Lower leg skin (tissue), 4 donors: Measurements from ENCODE around the gene BABAM2. TPM values are rescaled to one million over a fixed set of nuclear protein-coding genes. Genes with fewer than 3 reads are reported as not detected.
"Not testable (repeated sequence)": the region's sequence is repeated elsewhere in the genome, so short reads cannot be mapped to it uniquely, and the experiment has no call there.

Experiments used
- DNase-seq, 2 donors: peaks; one replicate each; pipeline ENCODE4 v3.0.0-alpha.2; 2019; ENCODE audit warnings: low spot score in 2 of 2
- H3K4me3 ChIP-seq: fragments of 200-600 bp; sonication (generic); 2 replicates; pipeline ENCODE4 v1.5.1; 2017; ENCODE audit warnings: mild to moderate bottlenecking, low read depth; ENCODE audit not compliant: poor library complexity, severe bottlenecking
- CTCF ChIP-seq, 3 donors: fragments of 450-650 bp; IDR thresholded peaks; one replicate each; pipeline ENCODE4 v1.5.1; 2016; ENCODE audit warnings: antibody characterized with exemption in 3 of 3, mild to moderate bottlenecking in 3 of 3, moderate library complexity in 2 of 3
- POLR2A ChIP-seq, 2 donors: fragments of 450-650 bp; IDR thresholded peaks; one replicate each; pipeline ENCODE4 v1.6.1; 2016 to 2017; ENCODE audit warnings: antibody characterized with exemption in 2 of 2, mild to moderate bottlenecking in 1 of 2, moderate library complexity in 1 of 2
- WGBS, 2 donors: methylation state at CpG; one replicate each; pipeline ENCODE4 v1.1.5; 2018; 5-methylcytosine and 5-hydroxymethylcytosine counted together
- intact Hi-C: fragments of 100-400 bp; cut with DNase I; formaldehyde crosslinking; loops from one replicate; pipeline ENCODE4 v1.15.0; 2023; ENCODE audit warnings: low total_unique reads
- total RNA-seq, 4 donors: library from RNA; depleted of rRNA; stranded (reverse); fragments of >200 nt; gene quantifications; one replicate each; pipeline ENCODE4 v1.1.0, GENCODE V29; 2016

BABAM2 gene
- total RNA-seq, 4 donors from 2014 or later, result 18.4 to 28.5 (median 23.9) TPM

DNA sequence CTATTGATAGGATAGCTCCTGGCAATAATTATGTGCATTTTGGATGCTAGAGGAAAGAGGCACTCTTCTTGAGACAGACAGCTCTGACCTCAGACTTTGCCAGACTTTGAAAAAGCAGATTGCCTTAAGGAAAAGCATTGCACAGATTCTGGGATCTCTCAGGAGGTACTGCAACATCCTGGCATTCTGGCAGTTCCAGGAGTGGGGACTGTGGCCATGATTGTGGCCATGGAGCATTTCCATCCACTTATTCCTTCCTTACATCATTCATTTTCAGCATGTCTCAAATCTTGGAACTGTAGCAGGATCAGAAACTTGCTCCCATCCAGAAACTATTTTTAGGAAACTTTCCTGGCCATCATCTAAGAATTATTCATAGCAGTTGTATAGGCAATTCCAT, 357.2 kb downstream of the BABAM2 start:
- intact Hi-C loops, result no loop called here
- DNase-seq, result no peak
- H3K4me3 ChIP-seq, result no peak overlapping the region
- no peak for TF ChIP-seq CTCF (IDR thresholded peaks at IDR 0.05)
- TF ChIP-seq POLR2A (IDR thresholded peaks at IDR 0.05), result no peak

- WGBS, 2 donors, result 83 to 92% methylated on average over 2 of the region's 2 CpGs
- TF ChIP-seq POLR2A (IDR thresholded peaks at IDR 0.05), result no peak
- no peak for TF ChIP-seq CTCF (IDR thresholded peaks at IDR 0.05)
- DNase-seq, result no peak
- intact Hi-C loops, result no loop called here
- H3K4me3 ChIP-seq, result no peak overlapping the region
These were observed 358.0 kb downstream of the BABAM2 start for GRCh38 chr2:28248511-28248910.

DNA sequence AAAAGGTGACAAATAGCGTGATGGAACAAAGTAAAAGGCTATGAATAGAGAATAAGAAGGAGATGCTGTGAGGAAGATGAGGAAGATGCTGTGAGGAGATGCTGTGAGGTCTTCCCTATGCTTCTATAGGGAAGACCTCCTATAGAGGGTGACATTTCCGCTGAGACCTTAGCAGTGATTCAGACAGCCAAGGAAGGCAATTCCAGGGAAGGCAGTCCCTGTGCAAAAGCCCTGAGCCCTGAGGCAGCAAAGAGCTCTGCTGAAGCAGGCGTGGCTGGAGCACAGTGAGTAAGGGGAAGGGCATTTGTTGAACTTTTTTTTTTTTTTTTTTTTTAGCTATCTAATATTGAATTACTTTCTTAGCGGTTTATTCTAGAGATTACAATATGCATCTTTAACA, 359.5 kb downstream of the BABAM2 start:
- H3K4me3 ChIP-seq, result no peak overlapping the region
- 68 to 75% methylated on average over 4 of the region's 4 CpGs for WGBS, 2 donors
- intact Hi-C loops, result no loop called here
- DNase-seq, result no peak
- no peak for TF ChIP-seq POLR2A (IDR thresholded peaks at IDR 0.05)
- no peak for TF ChIP-seq CTCF (IDR thresholded peaks at IDR 0.05)

- TF ChIP-seq CTCF (IDR thresholded peaks at IDR 0.05), result no peak
- no peak for TF ChIP-seq POLR2A (IDR thresholded peaks at IDR 0.05)
- DNase-seq, result no peak
- WGBS, 2 donors, result 83 to 91% methylated on average over 8 of the region's 8 CpGs
- intact Hi-C loops, result no loop called here
- H3K4me3 ChIP-seq, result no peak overlapping the region
These were observed 360.8 kb downstream of the BABAM2 start for GRCh38 chr2:28251337-28251736.

DNA sequence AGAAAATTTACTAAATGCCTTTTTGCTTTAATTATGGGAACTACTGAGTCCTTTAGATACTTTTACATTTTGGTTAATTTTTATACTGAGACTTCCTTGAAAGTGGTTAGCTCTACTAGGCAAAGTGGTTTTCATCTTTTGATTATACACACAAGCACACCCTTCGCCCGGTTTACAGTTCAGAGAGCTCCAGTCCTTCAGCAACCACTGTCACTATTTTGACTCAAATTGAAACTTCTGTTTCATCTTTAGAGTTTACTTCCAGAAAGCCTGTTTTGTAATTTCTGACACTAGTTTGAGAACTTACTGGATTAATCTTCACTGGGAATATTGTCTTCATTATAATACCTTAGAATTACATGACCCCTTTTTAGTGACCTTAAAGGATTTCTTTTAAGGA, 361.8 kb downstream of the BABAM2 start:
- H3K4me3 ChIP-seq, result no peak overlapping the region
- no peak for DNase-seq
- intact Hi-C loops, result no loop called here
- TF ChIP-seq CTCF (IDR thresholded peaks at IDR 0.05), result no peak
- no peak for TF ChIP-seq POLR2A (IDR thresholded peaks at IDR 0.05)
- WGBS, 2 donors, result 82 to 87% methylated on average over 2 of the region's 2 CpGs

- no peak for TF ChIP-seq CTCF (IDR thresholded peaks at IDR 0.05)
- no peak for TF ChIP-seq POLR2A (IDR thresholded peaks at IDR 0.05)
- intact Hi-C loops, result no loop called here
- no peak for DNase-seq
- H3K4me3 ChIP-seq, result no peak overlapping the region
- WGBS, 2 donors, result 89 to 94% methylated on average over 2 of the region's 2 CpGs
These were observed 363.0 kb downstream of the BABAM2 start for GRCh38 chr2:28253543-28253942.

DNA sequence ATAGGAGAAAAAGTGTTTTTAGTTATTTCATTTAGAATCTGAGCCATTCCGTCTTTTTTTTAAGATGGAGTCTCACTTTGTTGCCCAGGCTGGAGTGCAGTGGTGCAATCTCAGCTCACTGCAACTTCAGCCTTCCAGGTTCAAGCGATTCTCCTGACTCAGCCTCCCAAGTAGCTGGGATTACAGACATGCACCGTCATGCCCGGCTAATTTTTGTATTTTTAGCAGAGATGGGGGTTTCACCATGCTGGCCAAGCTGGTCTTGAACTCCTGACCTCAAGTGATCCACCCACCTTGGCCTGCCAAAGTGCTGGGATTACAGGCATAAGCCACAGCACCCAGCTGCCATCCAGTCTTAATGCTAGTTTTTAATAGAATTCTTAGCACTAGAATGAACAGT, 364.7 kb downstream of the BABAM2 start:
- 88 to 97% methylated on average over 4 of the region's 4 CpGs for WGBS, 2 donors
- intact Hi-C loops, H3K4me3 ChIP-seq, DNase-seq: not testable (repeated sequence)
